IMR-90 (cell line): Measurements from ENCODE around the gene SLC12A4. TPM values are rescaled to one million over a fixed set of nuclear protein-coding genes. Genes with fewer than 3 reads are reported as not detected.

Experiments used
- ATAC-seq: fragments of 200-7000 bp; cut with Tn5 transposase; 2 replicates; pipeline ENCODE4 v1.9.1; 2020; ENCODE audit warnings: low read depth, mild to moderate bottlenecking, moderate library complexity
- BruUV-seq: library from RNA; stranded (reverse); fragments of 400-500 nt; replicated peaks from 2 replicates; lab custom pipeline; 2021; lab: Mats Ljungman, UMichigan
- CTCF ChIA-PET: fragments of 300-600 bp; formaldehyde crosslinking; extraction: SDS; loops from one replicate; lab custom pipeline; 2021; ENCODE audit warnings: antibody characterized with exemption; lab: Yijun Ruan, JAX
- POLR2A ChIA-PET: fragments of 300-600 bp; sonication (Branson Sonifier 250); formaldehyde crosslinking; loops from one replicate; lab custom pipeline; 2022; ENCODE audit warnings: antibody characterized with exemption; ENCODE audit not compliant: unreplicated experiment; lab: Charles Lee
- DNase-seq: peaks from one replicate; pipeline ENCODE4 v3.0.0; 2013
- H2AFZ ChIP-seq: replicated peaks from 2 replicates; pipeline ENCODE3; 2013; ENCODE audit warnings: low read length, mild to moderate bottlenecking; ENCODE audit not compliant: poor library complexity
- H2AK5ac ChIP-seq: 2 replicates; pipeline ENCODE4 v1.6.1; 2013; ENCODE audit warnings: low read depth, low read length, inconsistent platforms
- H2AK9ac ChIP-seq: replicated peaks from 2 replicates; pipeline ENCODE3; 2013; ENCODE audit warnings: mild to moderate bottlenecking, low read depth, low read length, moderate library complexity; ENCODE audit not compliant: poor library complexity
- H2BK120ac ChIP-seq: 2 replicates; pipeline ENCODE4 v1.6.1; 2013; ENCODE audit warnings: low read depth, low read length, inconsistent platforms
- H2BK15ac ChIP-seq: 3 replicates; pipeline ENCODE4 v1.6.1; 2013; ENCODE audit warnings: low read depth, low read length, inconsistent platforms
- H2BK20ac ChIP-seq: 2 replicates; pipeline ENCODE4 v1.6.1; 2013; ENCODE audit warnings: low read depth, mild to moderate bottlenecking, inconsistent platforms, low read length, moderate library complexity
- H2BK5ac ChIP-seq: 2 replicates; pipeline ENCODE4 v1.6.1; 2013; ENCODE audit warnings: mild to moderate bottlenecking, low read depth, low read length, inconsistent platforms; ENCODE audit not compliant: poor library complexity, severe bottlenecking
- H3K14ac ChIP-seq: replicated peaks from 2 replicates; pipeline ENCODE4 v1.6.1; 2013; ENCODE audit warnings: low read depth, low read length, inconsistent platforms
- H3K18ac ChIP-seq: 2 replicates; pipeline ENCODE4 v1.6.1; 2013; ENCODE audit warnings: low read depth, low read length, control low read depth
- H3K23ac ChIP-seq: 2 replicates; pipeline ENCODE4 v1.6.1; 2013; ENCODE audit warnings: low read depth, low read length, inconsistent platforms
- H3K27ac ChIP-seq: 2 replicates; pipeline ENCODE4 v1.5.1; 2013; ENCODE audit warnings: mild to moderate bottlenecking, control low read depth, low read length; ENCODE audit not compliant: insufficient read depth
- H3K27me3 ChIP-seq: 2 replicates; pipeline ENCODE4 v1.6.1; 2013; ENCODE audit warnings: low read length; ENCODE audit not compliant: control insufficient read depth, insufficient read depth
- H3K36me3 ChIP-seq: 2 replicates; pipeline ENCODE4 v1.6.1; 2013; ENCODE audit warnings: low read length, mixed read lengths; ENCODE audit not compliant: control insufficient read depth, insufficient read depth
- H3K4ac ChIP-seq: 2 replicates; pipeline ENCODE4 v1.6.1; 2013; ENCODE audit warnings: low read depth, low read length, inconsistent platforms
- H3K4me1 ChIP-seq: 2 replicates; pipeline ENCODE4 v1.6.1; 2013; ENCODE audit warnings: low read length, mixed read lengths; ENCODE audit not compliant: control insufficient read depth, insufficient read depth
- H3K4me2 ChIP-seq: 2 replicates; pipeline ENCODE4 v1.6.1; 2013; ENCODE audit warnings: low read depth, mild to moderate bottlenecking, control low read depth, low read length, moderate library complexity
- H3K4me3 ChIP-seq: 2 replicates; pipeline ENCODE4 v1.5.1; 2013; ENCODE audit warnings: low read depth, mild to moderate bottlenecking, control low read depth, low read length, moderate library complexity; ENCODE audit not compliant: insufficient read depth
- H3K56ac ChIP-seq: 2 replicates; pipeline ENCODE4 v1.6.1; 2013; ENCODE audit warnings: low read length, inconsistent platforms; ENCODE audit not compliant: insufficient read depth; ENCODE audit errors: extremely low read depth
- H3K79me1 ChIP-seq, 2 experiments: 2 replicates each; pipeline ENCODE4 v1.6.1; 2013; ENCODE audit warnings: low read length in 2 of 2, inconsistent platforms in 1 of 2, low read depth in 1 of 2
- H3K9ac ChIP-seq: 2 replicates; pipeline ENCODE4 v1.6.1; 2013; ENCODE audit warnings: low read depth, low read length, control low read depth
- H3K9me1 ChIP-seq: 2 replicates; pipeline ENCODE4 v1.6.1; 2013; ENCODE audit warnings: low read length, inconsistent platforms; ENCODE audit not compliant: insufficient read depth
- H3K9me3 ChIP-seq: 2 replicates; pipeline ENCODE4 v1.6.1; 2013; ENCODE audit warnings: low read length; ENCODE audit not compliant: control insufficient read depth, insufficient read depth
- H4K20me1 ChIP-seq: 2 replicates; pipeline ENCODE4 v1.6.1; 2013; ENCODE audit warnings: low read length, inconsistent platforms; ENCODE audit not compliant: insufficient read depth
- H4K5ac ChIP-seq: 2 replicates; pipeline ENCODE4 v1.6.1; 2013; ENCODE audit warnings: mild to moderate bottlenecking, low read depth, low read length, control low read depth
- H4K8ac ChIP-seq, 2 experiments: 2 replicates each; pipeline ENCODE4 v1.6.1; 2013; ENCODE audit warnings: low read depth in 2 of 2, low read length in 2 of 2, control low read depth in 1 of 2, inconsistent platforms in 1 of 2
- H4K91ac ChIP-seq: 2 replicates; pipeline ENCODE4 v1.6.1; 2013; ENCODE audit warnings: low read depth, low read length, inconsistent platforms; ENCODE audit not compliant: insufficient read depth
- BHLHE40 ChIP-seq: fragments of 150-350 bp; IDR thresholded peaks from 2 replicates; pipeline ENCODE4 v1.6.1; 2016; ENCODE audit warnings: mild to moderate bottlenecking, low read depth, low read length
- CEBPB ChIP-seq: IDR thresholded peaks from 2 replicates; pipeline ENCODE4 v1.6.1; 2012; ENCODE audit warnings: low read depth, low read length, improper control_type of control experiment
- CTCF ChIP-seq: conservative IDR thresholded peaks from 2 replicates; pipeline ENCODE4 v1.5.1; 2012; ENCODE audit warnings: mild to moderate bottlenecking, low read depth, low read length, improper control_type of control experiment
- MAZ ChIP-seq: IDR thresholded peaks from 2 replicates; pipeline ENCODE4 v1.6.1; 2012; ENCODE audit warnings: low read depth, mild to moderate bottlenecking, low read length, improper control_type of control experiment, moderate library complexity, borderline replicate concordance
- MXI1 ChIP-seq: IDR thresholded peaks from 2 replicates; pipeline ENCODE4 v1.6.1; 2012; ENCODE audit warnings: low read depth, mild to moderate bottlenecking, low read length, moderate library complexity, borderline replicate concordance
- POLR2A ChIP-seq: IDR thresholded peaks from 2 replicates; pipeline ENCODE4 v1.6.1; 2012; ENCODE audit warnings: mild to moderate bottlenecking, low read depth, low read length
- RCOR1 ChIP-seq: IDR thresholded peaks from 2 replicates; pipeline ENCODE4 v1.6.1; 2012; ENCODE audit warnings: mild to moderate bottlenecking, low read length, improper control_type of control experiment; ENCODE audit not compliant: insufficient replicate concordance
- WGBS, 2 experiments: methylation state at CpG; one replicate each; pipeline versions ENCODE4 v1.1.5 to v1.1.7; 2013; ENCODE audit warnings: missing lambda C conversion rate in 2 of 2; ENCODE audit not compliant: insufficient read length in 1 of 2; ENCODE audit errors: extremely low coverage in 2 of 2; 5-methylcytosine and 5-hydroxymethylcytosine counted together
- dilution Hi-C: fragments of 300-500 bp; cut with HindIII; formaldehyde crosslinking; loops from one replicate; pipeline ENCODE4 v1.14.3; 2018; ENCODE audit warnings: low sequenced_read_pairs; ENCODE audit not compliant: unreplicated experiment
- in situ Hi-C: fragments of 300-500 bp; cut with MboI; formaldehyde crosslinking; loops from 3 replicates; pipeline ENCODE4 v1.14.3; 2019; ENCODE audit warnings: low sequenced_read_pairs, inconsistent platforms, mixed read lengths
- intact Hi-C: fragments of 100-400 bp; cut with micrococcal nuclease; formaldehyde crosslinking; loops from 2 replicates; pipeline ENCODE4 v1.10.0; 2022
- polyA plus RNA-seq, 3 experiments: library from polyadenylated mRNA; depleted of rRNA; stranded (reverse); fragments of >200 nt; gene quantifications; 2 replicates each; pipeline ENCODE4 v1.2.3, GENCODE V29; 2012; ENCODE audit warnings: low replicate concordance in 1 of 3
- total RNA-seq: library from RNA; depleted of rRNA; stranded (reverse); fragments of >200 nt; gene quantifications from 2 replicates; pipeline ENCODE4 v1.2.3, GENCODE V29; 2012

SLC12A4 gene
- total and polyA plus RNA-seq, 2 of the 4 experiments (the other 2 are of a cell fraction), result 36.6 to 132 TPM

DNA sequence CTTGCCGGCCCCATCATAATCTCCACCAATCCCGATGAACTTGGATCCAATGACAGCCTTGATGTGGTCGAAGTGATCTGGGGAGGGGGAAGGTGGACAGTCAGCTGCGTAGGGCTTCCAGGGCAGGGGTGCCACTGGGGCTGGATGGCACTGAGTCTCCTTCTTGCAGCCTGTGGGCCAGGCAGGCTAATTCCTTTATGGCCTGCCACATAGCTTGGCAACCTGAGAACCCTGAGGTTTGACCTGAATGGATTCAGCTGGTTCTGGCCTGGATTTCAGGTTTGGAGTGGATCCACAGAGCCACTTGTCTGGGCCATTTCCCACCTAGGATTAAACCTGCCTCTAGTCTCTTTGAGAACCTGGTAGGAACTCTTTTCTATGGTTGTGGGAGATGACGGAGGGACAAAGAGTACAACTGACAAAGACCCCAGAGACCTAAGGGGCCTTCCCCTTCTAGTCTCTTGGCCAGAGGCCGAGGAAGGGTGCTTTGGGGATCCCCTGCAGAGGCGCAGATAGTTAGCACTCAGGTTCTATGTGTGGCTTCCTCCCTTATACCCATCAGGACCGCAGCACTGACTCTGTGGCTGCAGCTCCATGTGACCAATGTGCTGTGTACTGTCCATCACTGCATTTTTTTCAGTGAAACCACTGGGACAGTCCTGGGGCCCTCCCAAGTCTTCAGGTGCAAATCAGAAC lies 21.0 kb upstream of the SLC12A4 start (continued):
- no peak for TF ChIP-seq BHLHE40

GRCh38 chr16:67988675-67989074 lies 20.2 kb upstream of the SLC12A4 start:
- dilution Hi-C loops, result no loop called here
- H2AK9ac ChIP-seq, result peak overlapping the region; percentile 55
- BruUV-seq, result no TSS peak
- H2BK15ac ChIP-seq, result no peak overlapping the region
- no peak overlapping the region for H3K18ac ChIP-seq
- H2BK20ac ChIP-seq, result no peak overlapping the region
- CTCF ChIA-PET, result no interaction called here
- no peak for DNase-seq
- H3K79me1 ChIP-seq, result no peaks in the 10 kb centered on the region
- no peak overlapping the region for H3K56ac ChIP-seq
- H3K9me1 ChIP-seq, result no peaks in the 10 kb centered on the region; the same call in 1 of the 2 replicates
- intact Hi-C loops, result no loop called here
- no peaks in the 10 kb centered on the region for H3K9me3 ChIP-seq
- TF ChIP-seq POLR2A, result no peak
- TF ChIP-seq CEBPB, result no peak
- TF ChIP-seq RCOR1, result no peak
- no peak for TF ChIP-seq MAZ
- TF ChIP-seq CTCF, result no peak
- TF ChIP-seq MXI1, result no peak
- H3K23ac ChIP-seq, result no peak overlapping the region
- no peak overlapping the region for H3K4me3 ChIP-seq
- WGBS, 2 experiments, result 20% methylated on average over 1 of the region's 3 CpGs; no CpG with 5 or more reads in 1 of the 2 experiments
- H4K5ac ChIP-seq, result no peak overlapping the region
- H3K27me3 ChIP-seq, result peaks cover 5% of the 10 kb centered on the region; the same call in 1 of the 2 replicates
- H3K36me3 ChIP-seq, result no peaks in the 10 kb centered on the region
- H2AK5ac ChIP-seq, result no peak overlapping the region
- no peak overlapping the region for H2AFZ ChIP-seq
- no peak overlapping the region for H2BK5ac ChIP-seq
- H3K27ac ChIP-seq, result no peak overlapping the region
- H4K91ac ChIP-seq, result no peak overlapping the region
- H3K4me1 ChIP-seq, result peaks cover 5% of the 10 kb centered on the region; the same call in 1 of the 2 replicates
- no peak overlapping the region for H4K8ac ChIP-seq
- no peak overlapping the region for H3K14ac ChIP-seq
- POLR2A ChIA-PET, result no interaction called here
- in situ Hi-C loops, result loop anchor here (10.0 kb wide), 1 partner anchor 236 kb away; no protein-coding TSS in a partner anchor
- H3K9ac ChIP-seq, result no peak overlapping the region
- no peak overlapping the region for H3K4me2 ChIP-seq
- no peak overlapping the region for H2BK120ac ChIP-seq
- no peak overlapping the region for H3K4ac ChIP-seq
- no peak for ATAC-seq
- no peaks in the 10 kb centered on the region; the same call in 1 of the 2 replicates for H4K20me1 ChIP-seq
